ELR (cell line): ENCODE data around the gene RUSF1.
"Not testable (repeated sequence)": the region's sequence is repeated elsewhere in the genome, so short reads cannot be mapped to it uniquely, and the experiment has no call there.

Experiments
- DNase-seq: peaks from one replicate; pipeline ENCODE4 v3.0.0-alpha.2; 2015; ENCODE audit warnings: low read depth

Gene RUSF1

GRCh38 chr16:31517800-31518402 lies 9.7 kb upstream of the RUSF1 start:
- no peak for DNase-seq

DNA sequence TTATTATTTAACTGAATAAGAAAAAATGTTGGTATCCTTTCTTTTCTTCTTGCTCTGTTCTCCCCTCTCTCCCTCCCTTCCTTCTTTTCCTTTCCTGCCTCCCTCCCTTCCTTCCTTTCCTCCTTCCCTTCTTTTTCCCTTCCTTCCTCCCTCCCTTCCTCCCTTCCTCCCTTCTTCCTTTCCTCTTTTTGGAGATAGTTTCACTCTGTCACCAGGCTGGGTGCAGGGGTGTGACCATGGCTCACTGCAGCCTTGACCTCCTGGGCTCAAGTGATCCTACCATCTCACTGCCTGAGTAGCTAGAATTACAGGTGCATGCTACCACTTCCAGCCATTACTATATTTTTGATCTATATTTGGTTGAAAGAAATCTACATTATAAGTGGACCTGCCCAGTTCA lies 5.7 kb upstream of the RUSF1 start:
- DNase-seq: no peak

DNA sequence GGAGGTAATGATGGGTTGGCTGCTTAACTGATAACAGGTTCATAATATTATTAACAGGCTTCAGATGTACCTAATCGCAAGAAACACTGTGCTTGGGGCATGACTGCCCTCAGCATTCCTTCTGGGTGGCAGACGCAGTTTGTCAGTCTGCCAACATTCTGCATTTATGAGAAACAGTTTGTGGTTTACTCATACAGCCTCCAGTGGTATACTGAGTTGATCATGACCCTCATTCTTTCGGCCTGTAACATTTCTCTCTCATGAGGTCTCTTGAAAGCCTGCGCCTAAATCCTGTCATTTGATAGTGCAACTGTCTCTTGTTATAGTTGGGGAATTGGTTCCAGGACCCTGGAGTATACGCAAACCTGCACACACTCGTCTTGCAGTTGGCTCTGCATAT lies 4.9 kb upstream of the RUSF1 start:
- peak; percentile 80 for DNase-seq

GRCh38 chr16:31508706-31509195 lies 560 bp upstream of the RUSF1 start:
- DNase-seq: peak; percentile 53

DNA sequence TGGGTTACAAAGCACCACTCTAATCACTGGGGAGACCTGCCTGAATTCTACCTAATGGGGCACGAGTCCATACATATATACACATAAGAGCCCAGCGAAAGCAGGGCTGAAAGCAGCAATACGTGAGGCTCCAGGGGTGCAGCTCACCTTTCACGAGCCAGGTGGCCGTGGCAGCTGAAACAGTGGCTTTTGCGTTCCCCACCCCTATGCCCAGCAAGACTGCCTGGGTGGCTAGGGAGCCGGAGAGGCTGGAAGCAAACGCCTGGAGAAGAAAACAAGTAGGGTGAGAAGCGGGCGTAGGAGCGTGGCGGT lies 618 bp downstream of the RUSF1 start:
- no peak for DNase-seq

- no peak for DNase-seq
Observed at GRCh38 chr16:31505483-31505882, 2.7 kb downstream of the RUSF1 start.

GRCh38 chr16:31504159-31504558 lies 4.0 kb downstream of the RUSF1 start:
- DNase-seq: no peak

DNA sequence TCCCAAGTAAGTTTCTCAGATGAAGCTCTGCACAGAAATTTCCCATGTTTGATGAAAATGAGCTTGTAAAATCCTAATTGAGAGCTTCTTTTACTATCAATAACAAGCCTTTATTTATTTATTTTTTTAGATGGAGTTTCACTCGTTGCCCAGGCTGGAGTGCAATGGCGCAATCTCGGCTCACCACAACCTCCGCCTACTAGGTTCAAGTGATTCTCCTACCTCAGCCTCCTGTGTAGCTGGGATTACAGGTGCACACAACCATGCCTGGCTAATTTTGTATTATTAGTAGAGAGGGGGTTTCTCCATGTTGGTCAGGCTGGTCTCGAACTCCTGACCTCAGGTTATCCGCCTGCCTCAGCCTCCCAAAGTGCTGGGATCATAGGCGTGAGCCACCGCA lies 4.6 kb downstream of the RUSF1 start:
- not testable (repeated sequence) for DNase-seq

DNA sequence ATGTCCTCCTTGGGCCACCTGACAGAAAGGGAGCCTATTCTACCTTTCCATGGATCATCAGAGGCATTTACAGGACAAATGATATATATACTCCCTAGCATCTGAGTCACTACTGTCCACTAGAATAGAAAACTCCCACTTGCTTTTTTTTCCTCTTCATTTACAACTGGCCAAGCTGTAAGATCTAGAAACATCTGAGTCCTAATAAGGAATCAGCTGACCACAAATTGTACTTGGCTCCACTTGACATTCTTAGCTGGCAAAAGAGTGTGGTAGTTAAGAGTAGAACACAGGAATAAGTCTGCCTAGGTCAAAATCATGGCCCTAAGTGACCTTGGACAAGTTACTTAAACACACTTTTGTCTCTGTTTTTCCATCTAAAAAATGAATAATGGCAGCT lies 5.2 kb downstream of the RUSF1 start:
- DNase-seq: no peak

GRCh38 chr16:31501966-31502348 lies 6.2 kb downstream of the RUSF1 start:
- no peak for DNase-seq

DNA sequence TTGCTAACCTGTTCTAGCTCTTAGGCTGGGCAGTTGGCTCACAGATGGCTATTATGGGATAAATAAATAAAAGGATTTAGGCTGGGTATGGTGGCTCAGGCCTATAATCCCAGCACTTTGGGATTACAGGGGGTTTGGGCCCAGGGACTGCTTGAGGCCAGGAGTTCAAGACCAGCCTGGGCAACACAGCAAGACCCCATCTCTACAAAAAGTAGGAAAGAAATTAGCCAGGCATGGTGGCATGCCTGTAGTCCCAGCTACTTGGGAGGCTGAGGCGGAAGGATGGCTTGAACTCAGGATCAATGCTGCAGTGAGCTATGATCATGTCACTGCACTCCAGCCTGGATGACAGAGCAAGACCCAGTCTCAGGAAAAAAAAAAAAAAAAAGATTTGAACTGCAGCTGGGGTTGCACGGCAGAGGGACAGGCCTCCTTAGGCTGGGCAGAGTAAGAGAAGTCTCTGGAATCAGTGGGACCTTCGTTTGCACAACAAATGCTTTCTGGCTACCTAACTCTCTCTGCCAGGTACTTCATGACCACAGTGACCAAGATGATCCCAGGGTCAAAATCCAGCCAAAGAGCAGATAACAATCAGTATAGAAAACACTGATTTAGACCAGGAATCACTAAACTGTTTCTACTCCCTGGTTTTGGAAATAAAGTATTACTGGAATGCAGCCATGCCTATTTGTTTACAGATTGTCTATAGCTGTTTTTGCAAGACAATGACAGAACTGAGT lies 6.8 kb downstream of the RUSF1 start:
- DNase-seq: no peak

DNA sequence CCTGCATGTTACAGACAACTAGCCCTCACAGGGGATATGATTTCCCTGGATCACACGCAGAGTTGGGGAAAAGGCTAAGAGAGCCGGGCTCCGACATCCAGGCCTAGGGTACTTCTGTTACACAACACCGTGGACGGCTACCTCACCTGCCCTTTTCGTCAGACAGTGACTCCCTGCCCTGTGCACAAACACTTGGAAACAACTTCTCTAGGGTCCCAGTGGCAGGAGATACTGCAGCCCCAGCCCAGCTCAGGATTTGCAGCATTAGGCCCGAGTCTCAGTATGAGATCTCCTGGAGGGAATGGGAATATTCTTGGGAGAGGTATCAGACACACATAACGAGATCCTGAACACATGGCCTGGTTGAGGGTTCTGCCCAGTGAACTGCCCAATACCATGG lies 8.3 kb downstream of the RUSF1 start:
- no peak for DNase-seq

DNA sequence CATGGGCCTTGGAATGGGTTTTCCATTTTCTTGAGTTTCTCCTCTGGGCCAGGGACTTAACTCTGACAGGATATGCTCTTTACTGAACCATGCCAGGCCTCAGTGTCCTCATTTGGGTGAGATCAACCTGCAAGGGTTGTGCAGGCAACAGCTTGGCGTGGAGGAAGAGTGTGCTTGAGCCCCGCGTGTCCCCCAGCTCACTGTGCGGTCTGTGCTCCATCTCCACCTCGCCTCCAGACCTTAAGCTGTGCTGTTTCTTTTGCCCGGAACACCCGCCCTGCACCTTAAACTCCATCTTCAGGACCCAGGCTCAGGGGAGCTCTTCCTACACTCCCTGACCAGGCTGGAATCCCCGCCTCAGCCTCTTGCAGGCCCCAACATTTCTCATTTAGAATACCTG lies 9.7 kb downstream of the RUSF1 start:
- DNase-seq: no peak

DNA sequence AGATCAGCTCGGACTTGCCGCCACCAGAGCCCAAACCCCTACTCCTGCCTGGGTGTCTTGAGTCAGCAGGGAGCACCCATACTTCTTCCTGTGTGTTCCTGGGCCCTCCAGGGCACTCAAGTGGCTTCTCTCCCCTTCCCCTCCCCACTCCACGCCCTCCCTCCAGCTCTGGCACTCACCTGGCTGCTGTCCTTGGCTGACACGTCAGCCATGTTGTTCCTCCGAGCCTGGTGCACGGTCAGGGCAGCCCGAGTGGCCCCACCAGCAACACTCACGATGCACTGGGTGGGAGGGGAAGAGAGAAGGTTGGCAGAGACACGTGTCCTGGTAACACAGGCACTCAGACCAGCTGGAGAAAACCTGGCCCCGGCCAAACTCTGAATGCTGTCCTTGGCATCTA lies 11.5 kb downstream of the RUSF1 start:
- DNase-seq: no peak

DNA sequence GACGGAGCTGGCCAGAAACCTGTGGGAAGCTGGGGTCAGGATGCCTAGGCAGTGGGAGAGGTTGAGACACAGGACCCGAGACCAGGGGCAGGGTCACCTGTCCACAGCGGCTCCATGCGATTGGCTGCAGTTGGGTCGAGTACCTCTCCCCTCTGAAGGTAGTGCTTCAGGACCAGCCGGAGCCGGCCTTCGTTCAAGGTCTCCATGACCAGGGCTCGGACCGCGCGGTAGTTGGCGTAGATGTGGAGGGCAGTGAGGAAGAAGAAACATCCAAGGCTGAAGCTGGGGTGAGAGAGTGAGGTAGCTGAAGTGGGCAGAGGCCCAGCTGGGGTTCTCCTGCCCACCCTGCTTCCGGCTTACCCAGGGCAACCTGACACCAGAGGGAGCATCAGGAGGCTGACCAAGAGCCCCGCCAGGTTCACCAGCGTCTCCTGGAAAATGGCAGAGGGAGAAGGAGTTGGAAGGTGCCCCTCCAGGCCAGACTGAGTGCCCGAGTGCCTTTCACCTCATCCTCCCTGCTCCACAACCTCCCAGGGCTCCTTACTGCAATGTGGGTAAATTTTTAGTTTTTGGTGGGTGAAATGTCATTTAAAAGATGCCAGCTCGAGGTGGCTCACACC lies 14.6 kb downstream of the RUSF1 start:
- no peak for DNase-seq

- DNase-seq: no peak
Observed at GRCh38 chr16:31491778-31492418, 16.3 kb downstream of the RUSF1 start.

DNA sequence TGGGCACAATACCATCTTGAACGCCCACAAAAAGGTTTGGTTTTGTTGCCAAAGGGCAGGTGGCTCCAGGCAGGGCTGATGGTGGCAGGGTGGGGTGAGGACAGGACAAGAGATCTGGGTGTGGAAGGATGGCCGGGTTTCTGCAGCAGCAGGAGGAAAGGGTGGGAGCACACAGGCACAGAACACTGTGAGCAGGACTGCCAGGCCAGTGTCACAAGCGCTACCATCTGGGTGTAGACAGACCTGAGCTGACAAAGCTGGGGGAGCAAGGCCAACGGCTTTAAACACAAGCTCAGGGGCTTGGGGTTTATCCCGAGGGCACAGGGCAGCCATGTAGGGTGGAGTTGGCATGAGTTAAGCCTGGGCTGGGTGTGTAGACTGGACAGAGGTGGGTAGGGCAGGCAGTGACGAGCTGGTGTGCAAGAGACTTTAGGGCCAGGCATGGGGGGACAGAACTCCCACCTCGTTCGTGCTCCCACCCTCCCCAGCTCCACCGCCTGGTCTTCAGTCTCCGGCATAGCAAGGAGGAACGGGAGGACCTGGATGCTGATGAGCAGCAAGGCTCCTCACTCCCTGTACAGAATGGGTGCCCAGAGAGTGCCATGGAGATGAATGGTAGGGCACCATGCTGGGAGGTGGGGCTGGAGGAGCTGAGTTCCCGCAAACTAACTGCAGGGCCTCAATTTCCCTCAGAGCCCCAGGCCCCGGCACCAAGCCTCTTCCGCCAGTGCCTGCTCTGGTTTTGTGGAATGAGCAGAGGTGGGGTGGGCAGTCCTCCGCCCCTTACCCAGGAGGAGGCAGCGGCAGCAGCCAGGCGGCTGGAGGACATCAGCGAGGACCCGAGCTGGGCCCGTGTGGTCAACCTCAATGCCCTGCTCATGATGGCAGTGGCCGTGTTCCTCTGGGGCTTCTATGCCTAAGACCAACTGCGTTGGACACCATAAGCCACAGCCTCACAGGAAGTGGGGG lies 18.3 kb downstream of the RUSF1 start:
- no peak for DNase-seq

DNA sequence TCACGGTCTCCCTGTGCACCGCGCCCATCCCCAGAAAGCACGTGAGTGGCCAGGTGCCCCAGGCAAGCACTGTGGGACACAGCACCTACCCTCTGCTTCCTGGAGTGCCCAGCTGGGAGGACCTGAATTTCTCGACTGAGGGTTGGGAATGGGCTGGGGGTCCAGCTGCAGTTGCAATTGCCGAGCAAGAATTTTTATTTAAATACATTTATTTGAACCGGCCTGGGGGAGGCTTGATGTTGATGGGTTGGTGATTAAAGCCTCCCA lies 19.0 kb downstream of the RUSF1 start:
- DNase-seq: no peak

DNA sequence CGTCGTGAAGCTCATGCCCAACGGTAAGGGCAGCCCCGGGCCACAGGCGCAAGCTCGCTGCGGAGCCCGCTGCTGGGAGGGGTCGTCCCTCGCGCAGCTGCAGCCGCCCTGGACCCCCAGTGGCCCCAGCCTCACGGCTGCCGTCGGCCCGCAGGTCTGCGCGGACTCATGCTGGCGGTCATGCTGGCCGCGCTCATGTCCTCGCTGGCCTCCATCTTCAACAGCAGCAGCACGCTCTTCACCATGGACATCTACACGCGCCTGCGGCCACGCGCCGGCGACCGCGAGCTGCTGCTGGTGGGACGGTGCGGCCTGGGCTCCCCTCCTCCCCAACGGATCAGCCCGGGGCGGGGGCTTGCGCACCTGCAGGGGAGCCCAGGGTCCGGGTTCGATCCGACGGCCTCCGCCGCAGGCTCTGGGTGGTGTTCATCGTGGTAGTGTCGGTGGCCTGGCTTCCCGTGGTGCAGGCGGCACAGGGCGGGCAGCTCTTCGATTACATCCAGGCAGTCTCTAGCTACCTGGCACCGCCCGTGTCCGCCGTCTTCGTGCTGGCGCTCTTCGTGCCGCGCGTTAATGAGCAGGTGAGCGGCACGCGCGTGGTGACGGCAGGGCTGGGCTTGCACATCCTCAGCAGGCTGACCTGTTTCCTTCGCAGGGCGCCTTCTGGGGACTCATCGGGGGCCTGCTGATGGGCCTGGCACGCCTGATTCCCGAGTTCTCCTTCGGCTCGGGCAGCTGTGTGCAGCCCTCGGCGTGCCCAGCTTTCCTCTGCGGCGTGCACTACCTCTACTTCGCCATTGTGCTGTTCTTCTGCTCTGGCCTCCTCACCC lies 19.5 kb downstream of the RUSF1 start:
- no peak for DNase-seq

DNA sequence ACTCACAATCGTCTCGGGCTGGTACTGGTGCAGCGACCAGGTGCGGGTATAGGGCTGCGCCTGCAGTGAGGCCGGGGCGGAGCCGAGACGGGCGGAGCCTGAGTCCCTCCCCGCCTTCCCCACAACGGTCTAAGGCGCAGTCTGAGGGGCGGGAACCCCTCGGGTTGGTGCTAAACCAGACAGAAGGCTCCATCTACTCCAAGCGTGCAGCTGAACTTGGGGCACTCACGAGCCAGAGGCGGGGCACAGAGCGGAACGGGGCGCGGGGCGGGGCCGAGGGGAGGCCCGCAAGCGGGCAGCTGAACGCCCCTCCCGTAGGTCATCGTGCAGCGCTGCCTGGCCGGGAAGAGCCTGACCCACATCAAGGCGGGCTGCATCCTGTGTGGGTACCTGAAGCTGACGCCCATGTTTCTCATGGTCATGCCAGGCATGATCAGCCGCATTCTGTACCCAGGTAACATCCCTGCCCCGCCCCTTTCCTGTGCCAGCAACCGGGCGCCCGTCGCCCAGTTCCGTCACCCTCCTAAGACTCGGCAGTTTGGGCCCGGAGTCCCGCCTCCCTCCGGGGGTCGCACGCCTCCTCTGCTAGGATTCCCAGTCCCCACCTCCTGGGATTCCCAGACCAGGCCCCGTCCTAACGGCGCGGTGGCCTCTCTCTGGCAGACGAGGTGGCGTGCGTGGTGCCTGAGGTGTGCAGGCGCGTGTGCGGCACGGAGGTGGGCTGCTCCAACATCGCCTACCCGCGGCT lies 20.3 kb downstream of the RUSF1 start:
- DNase-seq: peak; percentile 53
